Measurements from ENCODE around the gene ZBTB25. TPM values are rescaled to one million over a fixed set of nuclear protein-coding genes. Genes with fewer than 3 reads are reported as not detected.

The ZBTB25 gene
- total RNA-seq, 6 donors from 2014 or later = 5.9 to 31.4 (median 10.3) TPM

DNA sequence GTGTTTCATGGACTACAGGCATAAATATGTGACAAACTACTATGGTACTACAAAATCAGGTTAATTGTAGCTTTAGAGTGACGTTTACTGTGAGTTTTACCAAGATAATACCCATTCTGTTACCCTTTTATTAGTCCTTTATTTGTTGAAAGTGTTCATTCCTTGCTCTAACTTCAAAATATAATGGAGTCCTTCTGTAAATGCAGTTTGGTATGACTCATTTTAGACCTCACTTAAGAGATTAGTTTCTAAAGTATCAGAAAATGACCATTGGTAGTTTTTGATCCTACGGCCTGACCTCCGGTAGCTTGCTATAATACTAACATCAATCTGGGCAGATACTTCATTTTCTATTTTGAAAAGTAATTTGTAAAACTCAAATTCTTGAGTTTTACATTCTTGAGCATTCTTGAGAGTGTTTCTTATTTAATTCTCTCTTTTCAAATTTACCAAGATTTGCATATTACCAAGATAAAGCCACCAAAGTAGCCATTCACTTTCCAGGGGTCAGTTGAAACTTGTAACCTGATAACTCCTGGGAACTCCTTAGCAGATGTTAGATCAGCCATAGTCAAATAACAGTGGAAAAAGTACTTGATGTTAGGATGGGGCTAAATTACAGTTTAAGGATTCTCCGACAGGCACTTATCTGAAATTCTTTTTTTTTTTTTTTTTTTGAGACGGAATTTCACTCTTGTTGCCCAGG, 41.1 kb upstream of the ZBTB25 start:
- Histone ChIP-seq H3K36me3 (no peaks in the 10 kb centered on the region), H3K4me3 (no peak overlapping the region), H3K4me1 (peaks cover 7 to 23% (median 17%) of the 10 kb centered on the region in 4 donors), H3K27ac (no peak overlapping the region), H3K27me3 (no peaks in the 10 kb centered on the region), H3K9me3 (peaks cover 0 to 10% (median 6%) of the 10 kb centered on the region in 4 donors)
- DNase-seq = no peak
- TF ChIP-seq EP300 (IDR thresholded peaks at IDR 0.05) = no peak
- TF ChIP-seq, protein P1, sequence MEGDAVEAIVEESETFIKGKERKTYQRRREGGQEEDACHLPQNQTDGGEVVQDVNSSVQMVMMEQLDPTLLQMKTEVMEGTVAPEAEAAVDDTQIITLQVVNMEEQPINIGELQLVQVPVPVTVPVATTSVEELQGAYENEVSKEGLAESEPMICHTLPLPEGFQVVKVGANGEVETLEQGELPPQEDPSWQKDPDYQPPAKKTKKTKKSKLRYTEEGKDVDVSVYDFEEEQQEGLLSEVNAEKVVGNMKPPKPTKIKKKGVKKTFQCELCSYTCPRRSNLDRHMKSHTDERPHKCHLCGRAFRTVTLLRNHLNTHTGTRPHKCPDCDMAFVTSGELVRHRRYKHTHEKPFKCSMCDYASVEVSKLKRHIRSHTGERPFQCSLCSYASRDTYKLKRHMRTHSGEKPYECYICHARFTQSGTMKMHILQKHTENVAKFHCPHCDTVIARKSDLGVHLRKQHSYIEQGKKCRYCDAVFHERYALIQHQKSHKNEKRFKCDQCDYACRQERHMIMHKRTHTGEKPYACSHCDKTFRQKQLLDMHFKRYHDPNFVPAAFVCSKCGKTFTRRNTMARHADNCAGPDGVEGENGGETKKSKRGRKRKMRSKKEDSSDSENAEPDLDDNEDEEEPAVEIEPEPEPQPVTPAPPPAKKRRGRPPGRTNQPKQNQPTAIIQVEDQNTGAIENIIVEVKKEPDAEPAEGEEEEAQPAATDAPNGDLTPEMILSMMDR (IDR thresholded peaks at IDR 0.05) = no peak
- no peak for TF ChIP-seq POLR2AphosphoS5 (IDR thresholded peaks at IDR 0.05)
- no peak for TF ChIP-seq POLR2A (IDR thresholded peaks at IDR 0.05)
- 71 to 81% methylated on average over 5 of the region's 5 CpGs for WGBS, 2 donors
- ATAC-seq (ENCODE audit: low FRiP score in 2 of 2) = no peak

DNA sequence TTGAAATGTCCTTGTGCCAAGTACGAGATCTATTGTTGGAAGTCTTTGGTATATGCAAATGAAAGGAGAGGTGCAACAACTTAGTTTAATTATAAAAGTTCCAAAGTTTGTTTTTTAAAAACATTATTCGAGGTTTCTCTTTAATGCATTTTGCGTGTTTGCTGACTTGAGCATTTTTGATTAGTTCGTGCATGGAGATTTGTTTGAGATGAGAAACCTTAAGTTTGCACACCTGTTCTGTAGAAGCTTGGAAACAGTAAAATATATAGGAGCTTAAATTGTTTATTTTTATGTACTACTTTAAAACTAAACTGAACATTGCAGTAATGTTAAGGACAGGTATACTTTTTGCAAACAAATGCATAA, 39.2 kb upstream of the ZBTB25 start:
- H3K4me3 ChIP-seq = peak overlapping the region in 3 of 4 donors; percentile 54 to 70 (median 66)
- WGBS, 2 donors = 62 to 68% methylated on average over 4 of the region's 4 CpGs
- ATAC-seq (ENCODE audit: low FRiP score in 2 of 2) (no peak), DNase-seq (no peak)
- TF ChIP-seq EP300 (IDR thresholded peaks at IDR 0.05) (no peak), POLR2A (IDR thresholded peaks at IDR 0.05) (no peak), POLR2AphosphoS5 (IDR thresholded peaks at IDR 0.05) (no peak)
- TF ChIP-seq, protein P1 (IDR thresholded peaks at IDR 0.05) = no peak
- H3K9me3 ChIP-seq = peaks cover 0 to 10% (median 6%) of the 10 kb centered on the region in 4 donors
- no peak overlapping the region for H3K27ac ChIP-seq
- H3K36me3 ChIP-seq = no peaks in the 10 kb centered on the region
- H3K4me1 ChIP-seq = peaks cover 4 to 27% (median 18%) of the 10 kb centered on the region in 4 donors
- no peaks in the 10 kb centered on the region for H3K27me3 ChIP-seq

DNA sequence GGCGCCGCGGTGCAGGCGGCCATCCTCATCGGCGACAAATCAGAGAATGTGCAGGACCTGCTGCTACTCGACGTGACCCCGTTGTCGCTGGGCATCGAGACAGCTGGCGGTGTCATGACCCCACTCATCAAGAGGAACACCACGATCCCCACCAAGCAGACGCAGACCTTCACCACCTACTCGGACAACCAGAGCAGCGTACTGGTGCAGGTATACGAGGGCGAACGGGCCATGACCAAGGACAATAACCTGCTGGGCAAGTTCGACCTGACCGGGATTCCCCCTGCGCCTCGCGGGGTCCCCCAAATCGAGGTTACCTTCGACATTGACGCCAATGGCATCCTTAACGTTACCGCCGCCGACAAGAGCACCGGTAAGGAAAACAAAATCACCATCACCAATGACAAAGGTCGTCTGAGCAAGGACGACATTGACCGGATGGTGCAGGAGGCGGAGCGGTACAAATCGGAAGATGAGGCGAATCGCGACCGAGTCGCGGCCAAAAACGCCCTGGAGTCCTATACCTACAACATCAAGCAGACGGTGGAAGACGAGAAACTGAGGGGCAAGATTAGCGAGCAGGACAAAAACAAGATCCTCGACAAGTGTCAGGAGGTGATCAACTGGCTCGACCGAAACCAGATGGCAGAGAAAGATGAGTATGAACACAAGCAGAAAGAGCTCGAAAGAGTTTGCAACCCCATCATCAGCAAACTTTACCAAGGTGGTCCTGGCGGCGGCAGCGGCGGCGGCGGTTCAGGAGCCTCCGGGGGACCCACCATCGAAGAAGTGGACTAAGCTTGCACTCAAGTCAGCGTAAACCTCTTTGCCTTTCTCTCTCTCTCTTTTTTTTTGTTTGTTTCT, 38.6 kb upstream of the ZBTB25 start:
- no peaks in the 10 kb centered on the region for H3K27me3 ChIP-seq
- ATAC-seq (ENCODE audit: low FRiP score in 2 of 2) = no peak
- peaks cover 4 to 27% (median 18%) of the 10 kb centered on the region in 4 donors for H3K4me1 ChIP-seq
- H3K27ac ChIP-seq = no peak overlapping the region
- 17% methylated on average over 44 to 54 of the region's 61 CpGs for WGBS, 2 donors
- TF ChIP-seq EP300 (IDR thresholded peaks at IDR 0.05) (no peak), POLR2AphosphoS5 (IDR thresholded peaks at IDR 0.05) (no peak)
- TF ChIP-seq, protein P1 (IDR thresholded peaks at IDR 0.05) = no peak
- H3K9me3 ChIP-seq = peaks cover 0 to 10% (median 6%) of the 10 kb centered on the region in 4 donors
- H3K4me3 ChIP-seq = peak overlapping the region in 3 of 4 donors; percentile 54 to 70 (median 66)
- no peaks in the 10 kb centered on the region for H3K36me3 ChIP-seq
- peak in 1 of 2 donors; percentile 81 for DNase-seq

DNA sequence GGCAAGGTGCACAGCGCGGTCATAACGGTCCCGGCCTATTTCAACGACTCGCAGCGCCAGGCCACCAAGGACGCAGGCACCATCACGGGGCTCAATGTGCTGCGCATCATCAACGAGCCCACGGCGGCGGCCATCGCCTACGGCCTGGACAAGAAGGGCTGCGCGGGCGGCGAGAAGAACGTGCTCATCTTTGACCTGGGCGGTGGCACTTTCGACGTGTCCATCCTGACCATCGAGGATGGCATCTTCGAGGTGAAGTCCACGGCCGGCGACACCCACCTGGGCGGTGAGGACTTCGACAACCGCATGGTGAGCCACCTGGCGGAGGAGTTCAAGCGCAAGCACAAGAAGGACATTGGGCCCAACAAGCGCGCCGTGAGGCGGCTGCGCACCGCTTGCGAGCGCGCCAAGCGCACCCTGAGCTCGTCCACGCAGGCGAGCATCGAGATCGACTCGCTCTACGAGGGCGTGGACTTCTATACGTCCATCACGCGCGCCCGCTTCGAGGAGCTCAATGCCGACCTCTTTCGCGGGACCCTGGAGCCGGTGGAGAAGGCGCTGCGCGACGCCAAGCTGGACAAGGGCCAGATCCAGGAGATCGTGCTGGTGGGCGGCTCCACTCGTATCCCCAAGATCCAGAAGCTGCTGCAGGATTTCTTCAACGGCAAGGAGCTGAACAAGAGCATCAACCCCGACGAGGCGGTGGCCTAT, 37.8 kb upstream of the ZBTB25 start:
- peak in 1 of 2 donors; percentile 83 for DNase-seq
- H3K27me3 ChIP-seq = no peaks in the 10 kb centered on the region
- H3K9me3 ChIP-seq = peaks cover 0 to 10% (median 6%) of the 10 kb centered on the region in 4 donors
- 34 to 35% methylated on average over 25 to 33 of the region's 73 CpGs for WGBS, 2 donors
- H3K27ac ChIP-seq = peak overlapping the region in 1 of 4 donors; percentile 34
- peaks cover 4 to 27% (median 18%) of the 10 kb centered on the region in 4 donors for H3K4me1 ChIP-seq
- ATAC-seq (ENCODE audit: low FRiP score in 2 of 2) = no peak
- no peaks in the 10 kb centered on the region for H3K36me3 ChIP-seq
- TF ChIP-seq, protein P1 (IDR thresholded peaks at IDR 0.05) = peak in 1 of 6 experiments; percentile 5
- TF ChIP-seq EP300 (IDR thresholded peaks at IDR 0.05) = no peak
- peak overlapping the region in 3 of 4 donors; percentile 54 to 70 (median 66) for H3K4me3 ChIP-seq

Data from upper lobe of left lung (tissue), 6 donors.